Measurements from ENCODE around the gene BEGAIN. TPM values are rescaled to one million over a fixed set of nuclear protein-coding genes. Genes with fewer than 3 reads are reported as not detected.
A peak's percentile ranks its signal among the peaks of the same experiment; 100 is the strongest.

The BEGAIN gene
- total and polyA plus RNA-seq, 4 donors, result 4.9 to 26.6 (median 13.2) TPM

- no peaks in the 10 kb centered on the region for H3K27me3 ChIP-seq (ENCODE audit: control insufficient read depth, insufficient read depth, low read length)
- no peak for DNase-seq (ENCODE audit: low read depth in 4 of 6, low spot score in 6 of 6)
- peaks cover 48% of the 10 kb centered on the region for H3K4me1 ChIP-seq (ENCODE audit: control insufficient read depth, insufficient read depth, low read length)
- H3K4me3 ChIP-seq (ENCODE audit: low read depth, low read length), result no peak overlapping the region
- H3K36me3 ChIP-seq (ENCODE audit: control insufficient read depth, insufficient read depth, low read length), result peaks cover 61% of the 10 kb centered on the region
- 79% methylated on average over 13 of the region's 13 CpGs for WGBS (ENCODE audit: insufficient coverage)
- H3K27ac ChIP-seq (ENCODE audit: low read depth, low read length), result no peak overlapping the region
- H3K9me3 ChIP-seq (ENCODE audit: control insufficient read depth, insufficient read depth, low read length), result no peaks in the 10 kb centered on the region
Observed at GRCh38 chr14:100534528-100535286, 52.5 kb downstream of the BEGAIN start.

GRCh38 chr14:100533656-100534485, 53.3 kb downstream of the BEGAIN start:
- Histone ChIP-seq H3K27me3 (ENCODE audit: control insufficient read depth, insufficient read depth, low read length) (no peaks in the 10 kb centered on the region), H3K4me1 (ENCODE audit: control insufficient read depth, insufficient read depth, low read length) (peaks cover 45% of the 10 kb centered on the region), H3K9me3 (ENCODE audit: control insufficient read depth, insufficient read depth, low read length) (no peaks in the 10 kb centered on the region), H3K36me3 (ENCODE audit: control insufficient read depth, insufficient read depth, low read length) (peaks cover 63% of the 10 kb centered on the region), H3K4me3 (ENCODE audit: low read depth, low read length) (no peak overlapping the region), H3K27ac (ENCODE audit: low read depth, low read length) (no peak overlapping the region)
- 83% methylated on average over 17 of the region's 17 CpGs for WGBS (ENCODE audit: insufficient coverage)
- no peak for DNase-seq (ENCODE audit: low read depth in 4 of 6, low spot score in 6 of 6)

- peaks cover 39% of the 10 kb centered on the region for H3K4me1 ChIP-seq (ENCODE audit: control insufficient read depth, insufficient read depth, low read length)
- DNase-seq (ENCODE audit: low read depth in 4 of 6, low spot score in 6 of 6), result peak in 1 of 6 donors; percentile 25
- no peaks in the 10 kb centered on the region for H3K9me3 ChIP-seq (ENCODE audit: control insufficient read depth, insufficient read depth, low read length)
- no peaks in the 10 kb centered on the region for H3K27me3 ChIP-seq (ENCODE audit: control insufficient read depth, insufficient read depth, low read length)
- peaks cover 57% of the 10 kb centered on the region for H3K36me3 ChIP-seq (ENCODE audit: control insufficient read depth, insufficient read depth, low read length)
- no peak overlapping the region for H3K4me3 ChIP-seq (ENCODE audit: low read depth, low read length)
- WGBS (ENCODE audit: insufficient coverage), result 81% methylated on average over 5 of the region's 11 CpGs
- no peak overlapping the region for H3K27ac ChIP-seq (ENCODE audit: low read depth, low read length)
Observed at GRCh38 chr14:100532906-100533655, 54.1 kb downstream of the BEGAIN start.

- WGBS (ENCODE audit: insufficient coverage), result 89% methylated on average over 7 of the region's 12 CpGs
- Histone ChIP-seq H3K27me3 (ENCODE audit: control insufficient read depth, insufficient read depth, low read length) (no peaks in the 10 kb centered on the region), H3K9me3 (ENCODE audit: control insufficient read depth, insufficient read depth, low read length) (no peaks in the 10 kb centered on the region), H3K4me3 (ENCODE audit: low read depth, low read length) (no peak overlapping the region), H3K27ac (ENCODE audit: low read depth, low read length) (no peak overlapping the region), H3K36me3 (ENCODE audit: control insufficient read depth, insufficient read depth, low read length) (peaks cover 53% of the 10 kb centered on the region), H3K4me1 (ENCODE audit: control insufficient read depth, insufficient read depth, low read length) (peaks cover 31% of the 10 kb centered on the region)
- no peak for DNase-seq (ENCODE audit: low read depth in 4 of 6, low spot score in 6 of 6)
Observed at GRCh38 chr14:100532154-100532861, 54.9 kb downstream of the BEGAIN start.

- Histone ChIP-seq H3K27me3 (ENCODE audit: control insufficient read depth, insufficient read depth, low read length) (no peaks in the 10 kb centered on the region), H3K27ac (ENCODE audit: low read depth, low read length) (no peak overlapping the region), H3K4me3 (ENCODE audit: low read depth, low read length) (no peak overlapping the region), H3K36me3 (ENCODE audit: control insufficient read depth, insufficient read depth, low read length) (peaks cover 57% of the 10 kb centered on the region), H3K4me1 (ENCODE audit: control insufficient read depth, insufficient read depth, low read length) (peaks cover 24% of the 10 kb centered on the region), H3K9me3 (ENCODE audit: control insufficient read depth, insufficient read depth, low read length) (no peaks in the 10 kb centered on the region)
- WGBS (ENCODE audit: insufficient coverage), result 93% methylated on average over 13 of the region's 16 CpGs
- DNase-seq (ENCODE audit: low read depth in 4 of 6, low spot score in 6 of 6), result no peak
Observed at GRCh38 chr14:100531152-100532121, 55.8 kb downstream of the BEGAIN start.

GRCh38 chr14:100530270-100531072, 56.7 kb downstream of the BEGAIN start:
- WGBS (ENCODE audit: insufficient coverage), result 97% methylated on average over 10 of the region's 13 CpGs

GRCh38 chr14:100529561-100530031, 57.6 kb downstream of the BEGAIN start:
- DNase-seq (ENCODE audit: low read depth in 4 of 6, low spot score in 6 of 6), result no peak
- Histone ChIP-seq H3K4me3 (ENCODE audit: low read depth, low read length) (no peak overlapping the region), H3K27me3 (ENCODE audit: control insufficient read depth, insufficient read depth, low read length) (no peaks in the 10 kb centered on the region), H3K27ac (ENCODE audit: low read depth, low read length) (no peak overlapping the region), H3K36me3 (ENCODE audit: control insufficient read depth, insufficient read depth, low read length) (peaks cover 55% of the 10 kb centered on the region), H3K9me3 (ENCODE audit: control insufficient read depth, insufficient read depth, low read length) (no peaks in the 10 kb centered on the region), H3K4me1 (ENCODE audit: control insufficient read depth, insufficient read depth, low read length) (peaks cover 17% of the 10 kb centered on the region)
- WGBS (ENCODE audit: insufficient coverage), result 96% methylated on average over 18 of the region's 21 CpGs

More at GRCh38 chr14:100530270-100531072, 56.7 kb downstream of the BEGAIN start:
- no peaks in the 10 kb centered on the region for H3K27me3 ChIP-seq (ENCODE audit: control insufficient read depth, insufficient read depth, low read length)
- peaks cover 61% of the 10 kb centered on the region for H3K36me3 ChIP-seq (ENCODE audit: control insufficient read depth, insufficient read depth, low read length)
- H3K9me3 ChIP-seq (ENCODE audit: control insufficient read depth, insufficient read depth, low read length), result no peaks in the 10 kb centered on the region
- DNase-seq (ENCODE audit: low read depth in 4 of 6, low spot score in 6 of 6), result no peak
- no peak overlapping the region for H3K27ac ChIP-seq (ENCODE audit: low read depth, low read length)
- peaks cover 18% of the 10 kb centered on the region for H3K4me1 ChIP-seq (ENCODE audit: control insufficient read depth, insufficient read depth, low read length)
- no peak overlapping the region for H3K4me3 ChIP-seq (ENCODE audit: low read depth, low read length)
